GM21723 (cell line): ENCODE results near the gene KRTAP4-16.
"Not testable (repeated sequence)": the region's sequence is repeated elsewhere in the genome, so short reads cannot be mapped to it uniquely, and the experiment has no call there.

Experiments
- ATAC-seq: cut with Tn5 transposase; IDR thresholded peaks from one replicate; pipeline ENCODE4 v1.9.1; 2021; ENCODE audit warnings: mild to moderate bottlenecking, moderate library complexity; ENCODE audit not compliant: unreplicated experiment

Gene KRTAP4-16

DNA sequence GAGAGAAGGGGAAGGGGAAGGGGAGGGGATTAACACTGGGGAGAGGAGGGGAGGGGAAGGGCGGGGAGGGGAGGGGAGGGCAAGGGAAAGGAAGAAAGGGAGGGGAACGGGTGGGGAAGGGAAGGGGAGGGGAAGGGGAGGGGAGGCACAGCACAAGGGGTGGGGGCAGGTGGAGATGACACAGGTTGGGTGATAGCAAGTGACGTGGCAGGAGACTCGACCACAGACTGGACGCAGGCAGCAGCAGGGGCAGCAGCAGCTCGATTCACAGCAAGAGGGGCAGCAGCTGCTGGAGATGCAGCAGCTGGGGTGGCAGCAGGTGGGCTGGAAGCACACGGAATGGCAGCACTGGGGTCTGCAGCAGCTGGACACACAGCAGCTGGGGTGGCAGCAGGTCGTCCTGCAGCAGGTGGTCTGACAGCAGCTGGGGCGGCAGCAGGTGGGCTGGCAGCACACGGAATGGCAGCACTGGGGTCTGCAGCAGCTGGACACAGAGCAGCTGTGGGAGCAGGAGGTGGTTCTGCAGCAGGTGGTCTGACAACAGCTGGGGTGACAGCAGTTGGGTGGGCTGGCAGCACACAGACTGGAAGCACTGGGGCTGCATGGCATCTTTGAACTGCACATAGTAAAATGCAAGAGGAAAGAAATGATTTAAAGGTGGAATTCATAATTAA, at the start of gene KRTAP4-16:
Gene KRTAP4-16 (minus strand): TSS at position 624 of the 674 bp plus-strand sequence. CDS start 0 bp downstream, at position 624.
- no peak for ATAC-seq

DNA sequence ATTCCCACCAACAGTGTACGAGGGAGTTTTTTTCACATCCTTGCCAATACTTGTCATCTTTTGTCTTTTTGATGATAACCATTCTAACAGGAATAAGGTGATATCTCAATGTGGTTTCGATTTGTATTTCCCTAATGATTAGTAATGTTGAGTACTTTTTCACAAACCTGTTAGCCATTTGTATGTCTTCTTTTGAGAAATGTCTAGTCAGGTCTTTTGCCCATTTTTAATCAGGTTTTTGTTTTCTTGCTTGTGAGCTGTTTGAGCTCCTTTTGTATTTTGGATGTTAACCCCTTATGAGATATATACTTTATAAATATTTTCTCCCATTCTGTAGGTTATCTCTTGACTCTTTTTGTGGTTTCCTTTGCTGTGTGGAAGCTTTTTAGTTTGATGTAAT, 49.5 kb upstream of the KRTAP4-16 start:
- ATAC-seq, result no peak

DNA sequence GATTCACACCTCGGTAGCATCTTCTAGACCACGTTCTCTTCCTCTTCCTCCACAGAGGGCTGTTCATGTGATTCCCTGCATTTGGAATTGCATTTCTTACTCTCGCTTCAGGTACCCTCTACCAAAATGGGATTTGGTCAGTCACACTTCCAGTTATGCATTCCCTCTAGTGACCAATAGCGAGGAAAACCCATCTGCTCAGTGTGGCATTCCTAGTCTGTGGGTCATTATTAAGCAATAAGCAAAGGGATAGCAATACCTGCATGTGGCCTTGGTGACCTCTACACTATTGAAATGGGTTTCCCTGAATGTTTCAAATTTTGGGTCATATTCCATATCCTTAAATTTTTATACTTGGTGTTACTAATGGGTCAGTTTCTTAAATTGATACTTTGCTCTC, 48.0 kb upstream of the KRTAP4-16 start:
- no peak for ATAC-seq

DNA sequence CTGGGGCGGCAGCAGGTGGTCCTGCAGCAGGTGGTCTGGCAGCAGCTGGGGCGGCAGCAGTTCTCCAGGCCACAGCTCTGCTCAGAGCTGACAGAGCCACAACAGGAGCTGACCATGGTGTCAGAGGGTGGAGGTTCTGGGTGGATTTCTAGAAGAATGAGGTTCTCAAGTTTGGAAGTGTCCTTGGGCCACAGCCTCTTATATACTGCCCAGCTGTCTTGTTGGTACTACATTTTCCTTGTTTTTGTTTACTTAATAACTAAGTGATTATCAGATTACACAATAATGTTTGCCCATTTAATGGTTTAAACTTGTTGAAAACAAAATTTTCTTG, 47.6 kb upstream of the KRTAP4-16 start, which contains the start of gene KRTAP4-5:
Gene KRTAP4-5 (minus strand): TSS at position 174 of the 334 bp plus-strand sequence. CDS start 58 bp downstream, at position 116.
- no peak for ATAC-seq

DNA sequence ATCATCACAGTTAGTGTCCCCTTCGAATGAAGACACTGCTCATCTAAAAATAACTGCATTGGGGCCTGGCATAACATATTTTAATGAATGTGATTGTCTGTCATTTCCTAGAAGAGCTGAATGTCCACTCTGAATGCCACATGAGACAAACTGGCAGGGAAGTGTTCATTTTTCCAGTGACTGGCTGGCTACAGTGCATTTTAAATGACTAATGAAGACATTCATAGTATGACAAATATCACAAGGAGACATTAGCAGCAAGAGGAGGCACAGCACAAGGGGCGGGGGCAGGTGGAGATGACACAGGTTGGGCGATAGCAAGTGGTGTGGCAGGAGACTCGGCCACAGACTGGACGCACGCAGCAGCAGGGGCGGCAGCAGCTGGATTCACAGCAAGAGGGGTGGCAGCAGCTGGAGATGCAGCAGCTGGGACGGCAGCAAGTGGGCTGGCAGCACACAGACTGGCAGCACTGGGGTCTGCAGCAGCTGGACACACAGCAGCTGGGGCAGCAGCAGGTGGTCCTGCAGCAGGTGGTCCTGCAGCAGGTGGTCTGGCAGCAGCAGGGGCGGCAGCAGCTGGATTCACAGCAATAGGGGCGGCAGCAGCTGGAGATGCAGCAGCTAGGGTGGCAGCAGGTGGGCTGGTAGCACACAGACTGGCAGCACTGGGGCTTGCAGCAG, 47.1 kb upstream of the KRTAP4-16 start:
- not testable (repeated sequence) for ATAC-seq

DNA sequence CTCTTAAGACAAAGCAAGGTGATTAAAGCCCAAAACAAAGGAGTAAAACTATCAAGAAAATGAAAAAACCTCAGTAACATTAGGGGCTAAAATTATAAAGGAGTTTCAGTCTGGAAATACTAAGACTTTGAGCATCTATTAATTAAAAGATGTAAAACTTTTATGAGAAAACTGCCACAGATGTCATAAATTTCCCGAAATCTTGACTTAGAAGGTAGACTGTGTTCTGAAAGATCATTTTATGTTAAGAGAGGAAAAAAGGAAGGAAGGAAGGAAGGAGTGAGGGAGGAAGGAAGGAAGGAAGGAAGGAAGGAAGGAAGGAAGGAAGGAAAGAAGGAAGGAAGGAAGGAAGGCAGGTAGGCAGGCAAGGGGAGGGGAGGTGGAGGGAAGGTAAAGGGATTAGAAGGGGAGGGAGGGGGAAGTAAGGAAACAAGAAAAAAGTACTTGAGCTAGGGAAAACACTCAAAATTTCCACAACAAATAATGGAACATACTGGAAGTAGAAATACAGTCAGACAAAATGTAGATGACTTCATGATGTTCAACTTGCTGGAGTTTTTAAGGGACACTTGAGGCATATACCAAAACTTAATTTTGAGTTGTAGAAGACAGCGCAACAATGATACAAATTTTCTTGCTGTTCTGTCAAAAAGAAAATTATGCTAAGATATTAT, 45.7 kb upstream of the KRTAP4-16 start:
- no peak for ATAC-seq

DNA sequence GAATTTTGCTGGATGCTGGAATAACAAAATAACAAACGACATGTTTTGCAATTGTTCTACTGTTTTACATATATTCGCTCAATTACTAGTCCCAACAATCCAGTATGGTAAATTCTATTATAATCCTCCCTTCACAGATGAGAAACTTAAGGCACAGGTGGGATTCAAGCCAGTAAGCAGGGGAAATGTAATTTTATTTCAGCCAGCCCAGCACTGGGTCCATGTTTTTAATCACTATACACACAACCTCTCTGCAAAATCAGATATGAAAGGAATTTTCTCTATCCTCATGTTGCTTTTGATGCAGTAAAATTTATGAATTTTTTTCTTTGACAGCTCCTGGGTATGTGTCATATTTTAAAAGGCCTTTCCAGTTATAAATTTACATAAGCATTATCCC, 43.3 kb upstream of the KRTAP4-16 start:
- no peak for ATAC-seq

DNA sequence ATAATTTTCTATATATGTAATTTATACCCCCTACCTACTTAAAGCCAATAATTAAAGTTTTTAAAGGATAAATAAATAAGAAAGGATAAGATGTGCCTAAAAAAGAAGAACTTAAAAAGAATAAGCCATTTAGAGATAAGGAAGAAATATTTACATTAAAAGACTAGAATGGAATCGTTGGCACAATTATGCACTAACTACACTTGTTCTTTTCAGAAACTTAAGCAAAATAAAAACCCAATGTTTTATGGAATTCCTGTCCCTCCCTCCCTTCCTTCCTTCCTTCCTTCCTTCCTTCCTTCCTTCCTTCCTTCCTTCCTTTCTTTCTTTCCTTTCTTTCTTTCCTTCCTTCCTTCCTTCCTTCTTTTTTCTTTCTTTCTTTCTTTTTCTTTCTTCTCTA, 42.8 kb upstream of the KRTAP4-16 start:
- no peak for ATAC-seq

DNA sequence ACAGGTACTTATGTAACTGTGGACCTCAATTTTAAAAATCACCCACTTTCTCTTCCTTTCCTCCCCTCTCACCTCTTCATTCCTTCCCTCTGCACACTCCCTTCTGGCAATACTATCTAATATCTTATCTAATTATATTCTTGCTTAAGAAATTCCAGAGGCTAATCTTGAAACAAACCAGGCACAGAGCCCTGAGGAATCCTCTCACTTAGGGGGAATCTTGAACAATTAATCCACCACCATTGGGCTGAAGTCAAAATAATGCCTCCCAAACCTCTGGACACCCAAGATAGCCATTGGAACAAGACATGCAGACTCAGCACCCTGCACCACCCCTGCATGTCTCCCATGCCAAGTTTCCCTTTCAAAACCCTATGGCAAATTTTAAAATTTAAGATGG, 39.4 kb upstream of the KRTAP4-16 start:
- ATAC-seq, result no peak

DNA sequence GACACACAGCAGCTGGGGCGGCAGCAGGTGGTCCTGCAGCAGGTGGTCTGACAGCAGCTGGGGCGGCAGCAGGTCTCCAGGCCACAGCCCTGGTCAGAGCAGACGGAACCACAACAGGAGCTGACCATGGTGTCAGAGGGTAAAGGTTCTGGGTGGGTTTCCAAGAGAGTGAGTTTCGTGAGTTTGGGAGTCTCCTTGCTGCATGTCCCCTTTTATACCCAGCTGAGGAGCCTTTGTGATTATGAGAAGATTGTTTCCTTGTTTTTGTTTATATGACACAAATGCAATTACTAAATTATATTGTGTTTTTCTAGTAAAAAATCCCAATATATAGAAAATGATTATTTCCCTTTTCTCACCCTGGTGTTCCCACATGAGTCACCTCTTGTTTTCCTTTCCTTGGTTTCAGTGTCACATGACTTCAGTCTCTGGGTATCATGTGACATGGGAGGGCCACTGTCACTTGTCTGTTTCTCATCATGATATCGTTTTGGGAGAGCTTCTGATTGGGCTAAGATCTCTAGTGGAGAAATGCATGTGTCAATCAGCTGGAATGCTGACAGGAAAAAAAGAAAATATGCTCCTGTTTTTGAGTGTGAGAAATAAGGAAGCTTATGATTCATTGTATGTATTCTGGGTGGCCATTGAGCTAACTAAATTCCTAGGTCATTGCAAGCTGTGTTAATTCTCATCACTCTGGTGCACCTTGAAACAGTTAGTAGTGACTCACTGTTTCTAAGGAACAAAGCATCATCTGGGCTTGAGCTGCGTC, 38.5 kb upstream of the KRTAP4-16 start, which contains the start of gene KRTAP4-6:
Gene KRTAP4-6 (minus strand): TSS at position 185 of the 772 bp plus-strand sequence. CDS start 57 bp downstream, at position 128.
- no peak for ATAC-seq

DNA sequence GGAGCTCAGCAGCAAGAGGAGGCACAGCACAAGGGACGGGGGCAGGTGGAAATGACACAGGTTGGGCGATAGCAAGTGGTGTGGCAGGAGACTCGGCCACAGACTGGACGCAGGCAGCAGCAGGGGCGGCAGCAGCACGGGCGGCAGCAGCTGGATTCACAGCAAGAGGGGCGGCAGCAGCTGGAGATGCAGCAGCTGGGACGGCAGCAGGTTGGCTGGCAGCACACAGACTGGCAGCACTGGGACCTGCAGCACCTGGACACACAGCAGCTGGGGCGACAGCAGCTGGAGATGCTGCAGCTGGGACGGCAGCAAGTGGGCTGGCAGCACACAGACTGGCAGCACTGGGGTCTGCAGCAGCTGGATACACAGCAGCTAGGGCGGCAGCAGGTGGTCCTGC, 37.9 kb upstream of the KRTAP4-16 start:
- ATAC-seq, result not testable (repeated sequence)

DNA sequence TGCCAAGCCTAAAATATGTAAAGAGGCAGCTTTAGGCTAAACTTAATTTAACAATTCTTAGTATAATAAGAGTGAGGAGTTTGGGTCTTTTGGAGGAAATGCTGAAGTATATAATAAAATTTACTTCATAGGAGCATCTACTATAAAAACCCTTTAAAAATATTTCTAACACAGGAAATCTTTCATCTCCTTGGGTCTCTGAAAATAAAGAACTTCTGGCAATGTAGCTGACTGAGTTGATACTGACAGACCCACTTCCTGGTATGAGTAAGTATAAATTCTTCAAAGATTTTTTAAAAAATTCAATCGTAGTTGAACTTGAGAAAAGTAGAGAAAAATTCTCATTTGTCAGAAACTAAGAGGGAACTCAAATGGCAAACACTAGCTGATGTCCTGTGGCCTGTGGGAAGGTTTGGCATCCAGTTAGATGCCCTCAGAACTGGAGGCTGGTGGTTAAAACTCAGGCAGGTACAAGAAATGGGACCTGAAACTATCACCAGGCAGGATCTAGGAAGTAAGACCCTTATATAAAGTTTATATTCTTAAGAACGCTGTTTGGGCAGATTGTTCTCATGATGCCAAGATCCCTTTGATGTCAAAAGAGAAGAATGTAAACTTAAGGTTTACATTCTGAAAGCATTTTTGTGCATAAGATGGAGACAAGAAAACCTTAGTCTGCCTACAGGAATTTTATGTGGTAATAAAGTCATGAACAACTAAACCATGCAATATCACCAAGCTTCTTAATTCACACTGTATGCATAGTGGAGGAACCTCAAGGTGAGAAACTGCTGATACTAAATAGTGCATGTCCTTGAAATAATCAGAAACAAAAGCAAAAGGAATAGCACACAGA, 32.1 kb upstream of the KRTAP4-16 start:
- ATAC-seq, result no peak

DNA sequence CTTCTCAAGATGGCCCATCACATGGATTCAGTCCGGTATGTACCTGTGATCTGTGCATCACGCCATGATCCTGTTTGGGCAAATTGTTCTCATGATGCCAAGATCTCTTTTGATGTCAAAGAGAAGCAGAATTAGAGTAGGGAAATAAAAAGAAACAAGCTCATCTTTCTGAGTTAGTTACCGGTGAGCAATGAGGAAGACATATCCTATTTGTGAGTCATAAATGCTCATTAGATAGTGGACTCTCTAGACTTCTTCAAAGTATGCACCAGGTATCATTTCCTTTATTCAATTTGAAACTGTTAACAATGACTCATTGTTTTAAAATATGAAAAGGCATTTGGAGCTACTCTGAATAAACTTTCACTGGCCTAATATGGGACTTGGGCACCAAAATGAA, 30.0 kb upstream of the KRTAP4-16 start:
- ATAC-seq, result no peak

DNA sequence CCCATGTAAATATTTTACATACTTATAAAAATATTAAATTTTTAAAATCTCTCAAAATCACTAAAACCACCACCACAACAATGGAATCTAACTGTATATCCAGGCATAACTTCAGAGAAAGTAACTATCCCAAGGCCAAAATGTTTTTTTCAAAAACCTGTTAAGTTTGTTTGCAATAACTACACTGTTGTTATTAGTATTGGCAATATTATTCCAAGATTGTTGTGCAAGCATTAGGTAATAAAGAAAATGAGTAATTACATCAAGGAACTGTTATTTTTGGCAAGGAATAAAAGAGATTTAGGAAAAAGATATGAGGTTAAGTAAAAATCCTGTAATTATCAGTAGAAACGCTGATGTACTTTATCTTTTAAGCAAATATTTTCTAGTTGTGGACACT, 25.4 kb upstream of the KRTAP4-16 start:
- no peak for ATAC-seq

DNA sequence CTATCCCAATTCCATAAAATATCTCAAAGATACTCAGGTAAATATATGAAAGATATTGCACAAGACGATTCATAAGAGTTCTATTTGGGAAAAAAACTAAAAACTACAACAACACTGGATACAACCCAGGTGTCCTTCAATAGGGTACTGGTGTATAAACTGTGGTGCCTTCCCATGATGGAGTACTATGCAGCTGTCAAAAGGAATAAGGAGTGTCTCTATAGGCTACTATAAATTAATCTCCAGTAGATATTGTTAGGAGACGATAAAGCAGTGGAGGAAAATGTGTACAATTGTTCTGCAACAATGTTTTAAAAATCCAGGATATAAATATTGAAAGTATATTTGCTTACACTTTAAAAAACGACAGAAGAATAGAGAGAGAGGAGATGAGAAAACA, 24.4 kb upstream of the KRTAP4-16 start:
- ATAC-seq, result no peak

DNA sequence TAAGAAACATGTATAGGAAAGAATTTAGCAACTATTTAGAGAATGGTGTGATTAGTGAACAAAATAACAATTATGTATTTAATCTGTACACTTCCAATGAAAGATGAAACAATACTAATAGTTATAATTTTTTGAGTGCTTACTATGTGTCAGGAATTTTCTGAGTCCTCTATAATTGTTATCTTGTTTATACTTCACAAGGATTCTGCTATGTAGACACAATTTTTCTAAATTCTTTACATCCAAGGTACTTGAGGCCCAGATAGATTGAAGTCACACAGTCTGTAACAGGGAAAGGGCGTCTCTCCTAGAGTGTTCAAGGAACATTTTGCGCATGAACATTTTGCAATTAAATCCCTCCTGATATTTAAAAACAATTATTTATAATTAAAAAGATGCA, 23.1 kb upstream of the KRTAP4-16 start:
- no peak for ATAC-seq

DNA sequence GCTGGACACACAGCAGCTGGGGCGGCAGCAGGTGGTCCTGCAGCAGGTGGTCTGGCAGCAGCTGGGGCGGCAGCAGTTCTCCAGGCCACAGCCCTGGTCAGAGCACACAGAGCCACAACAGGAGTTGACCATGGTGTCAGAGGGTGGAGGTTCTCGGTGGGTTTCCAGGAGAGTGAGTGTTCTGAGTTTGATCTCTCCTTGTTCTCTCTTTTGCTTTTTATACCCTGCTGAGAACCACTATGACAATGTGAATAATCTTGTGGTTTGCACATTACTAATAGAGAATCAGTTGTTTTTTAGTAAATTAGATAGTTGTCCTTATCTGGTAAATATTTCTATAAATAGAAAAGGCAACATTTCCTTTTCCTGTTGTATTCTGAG, 22.0 kb upstream of the KRTAP4-16 start, which contains the start of gene KRTAP4-12:
Gene KRTAP4-12 (minus strand): TSS at position 192 of the 381 bp plus-strand sequence. CDS start 60 bp downstream, at position 132.
- not testable (repeated sequence) for ATAC-seq

DNA sequence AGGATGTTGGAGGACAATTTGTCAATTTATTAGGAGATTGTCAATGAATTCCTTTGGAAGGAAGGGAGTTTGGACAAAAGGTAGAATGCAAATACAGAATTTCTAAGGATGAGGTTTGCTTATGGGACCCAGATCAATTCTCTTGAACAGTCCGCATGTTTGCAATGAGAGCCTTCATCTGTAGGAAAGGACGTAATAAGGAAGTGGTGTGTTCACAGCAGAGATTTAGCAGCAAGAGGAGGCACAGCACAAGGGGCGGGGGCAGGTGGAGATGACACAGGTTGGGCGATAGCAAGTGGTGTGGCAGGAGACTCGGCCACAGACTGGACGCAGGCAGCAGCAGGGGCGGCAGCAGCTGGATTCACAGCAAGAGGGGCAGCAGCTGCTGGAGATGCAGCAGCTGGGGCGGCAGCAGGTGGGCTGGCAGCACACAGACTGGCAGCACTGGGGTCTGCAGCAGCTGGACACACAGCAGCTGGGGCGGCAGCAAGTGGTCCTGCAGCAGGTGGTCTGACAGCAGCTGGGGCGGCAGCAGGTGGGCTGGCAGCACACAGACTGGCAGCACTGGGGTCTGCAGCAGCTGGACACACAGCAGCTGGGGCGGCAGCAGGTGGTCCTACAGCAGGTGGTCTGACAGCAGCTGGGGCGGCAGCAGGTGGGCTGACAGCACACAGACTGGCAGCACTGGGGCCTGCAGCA, 21.4 kb upstream of the KRTAP4-16 start:
- ATAC-seq, result not testable (repeated sequence)

DNA sequence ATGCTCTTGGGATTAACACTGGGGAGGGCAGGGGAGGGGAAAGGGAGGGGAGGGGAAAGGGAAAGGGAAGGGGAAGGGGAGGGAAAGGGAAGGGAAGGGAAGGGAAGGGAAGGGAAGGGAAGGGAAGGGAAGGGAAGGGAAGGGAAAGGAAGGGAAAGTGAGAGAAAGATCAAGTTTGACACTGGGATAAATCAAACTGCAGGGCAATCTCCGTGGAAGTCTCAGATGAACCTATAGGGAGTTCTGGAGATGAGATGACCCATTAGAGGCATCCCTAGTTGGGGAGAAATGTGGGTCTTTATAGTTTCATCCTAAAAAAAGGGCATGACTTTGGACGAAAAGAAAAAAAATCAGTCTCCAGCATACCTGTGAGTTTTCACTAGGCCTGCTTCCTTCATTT, 19.7 kb upstream of the KRTAP4-16 start:
- no peak for ATAC-seq
